BLaER1 (cell line): Measurements from ENCODE around the gene GATA3.

ENCODE experiments used
- H3K27ac ChIP-seq: shearing (Covaris generic); formaldehyde crosslinking; 2 replicates; pipeline ENCODE4 v1.8.1; 2022
- H3K27me3 ChIP-seq: shearing (Covaris generic); formaldehyde crosslinking; 2 replicates; pipeline ENCODE4 v1.8.1; 2022
- H3K36me3 ChIP-seq: shearing (Covaris generic); formaldehyde crosslinking; 2 replicates; pipeline ENCODE4 v1.8.1; 2022
- H3K4me1 ChIP-seq: shearing (Covaris generic); formaldehyde crosslinking; 2 replicates; pipeline ENCODE4 v1.8.1; 2022
- H3K4me2 ChIP-seq: shearing (Covaris generic); formaldehyde crosslinking; 2 replicates; pipeline ENCODE4 v1.8.1; 2022
- H3K4me3 ChIP-seq: shearing (Covaris generic); formaldehyde crosslinking; 2 replicates; pipeline ENCODE4 v1.8.1; 2022
- H3K9ac ChIP-seq: shearing (Covaris generic); formaldehyde crosslinking; 2 replicates; pipeline ENCODE4 v1.8.1; 2022
- H3K9me3 ChIP-seq: shearing (Covaris generic); formaldehyde crosslinking; 2 replicates; pipeline ENCODE4 v1.8.1; 2022
- H4K20me1 ChIP-seq: shearing (Covaris generic); formaldehyde crosslinking; 2 replicates; pipeline ENCODE4 v1.8.1; 2022
- Cebpa-rat ChIP-seq: shearing (Covaris generic); IDR thresholded peaks from 2 replicates; pipeline ENCODE4 v1.8.1; 2022

The GATA3 gene

DNA sequence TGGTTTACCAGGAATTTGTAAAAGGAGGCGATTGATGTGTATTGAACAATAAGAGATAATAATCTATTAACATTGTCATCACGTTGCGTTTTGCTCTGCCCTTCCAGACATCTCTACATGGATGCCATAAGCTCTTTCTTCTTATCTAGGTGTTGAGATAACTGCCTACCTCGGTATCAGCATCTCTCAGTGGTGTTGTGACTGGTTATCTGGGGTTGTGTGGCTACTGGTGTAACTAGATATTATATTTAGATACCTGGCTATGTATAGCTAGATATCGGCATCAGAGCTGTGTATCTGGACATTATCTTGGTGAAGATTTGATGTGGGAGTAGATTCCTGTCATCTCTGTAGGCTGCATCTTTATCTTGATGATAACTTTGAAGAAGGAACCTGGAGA lies 17.2 kb downstream of the GATA3 start:
- Histone ChIP-seq H3K36me3 (no peaks in the 10 kb centered on the region), H3K27me3 (no peaks in the 10 kb centered on the region), H3K4me3 (no peak overlapping the region), H3K9ac (no peak overlapping the region), H3K4me1 (peaks cover 9% of the 10 kb centered on the region), H3K27ac (no peak overlapping the region), H3K4me2 (no peak overlapping the region), H3K9me3 (no peaks in the 10 kb centered on the region), H4K20me1 (no peaks in the 10 kb centered on the region)
- no peak for TF ChIP-seq Cebpa-rat

- no peak for TF ChIP-seq Cebpa-rat
- Histone ChIP-seq H3K4me2 (peak overlapping the region; percentile 36), H3K4me3 (no peak overlapping the region), H4K20me1 (no peaks in the 10 kb centered on the region), H3K4me1 (peaks cover 9% of the 10 kb centered on the region), H3K9me3 (no peaks in the 10 kb centered on the region), H3K36me3 (no peaks in the 10 kb centered on the region), H3K9ac (no peak overlapping the region), H3K27me3 (no peaks in the 10 kb centered on the region), H3K27ac (no peak overlapping the region)
Measured at GRCh38 chr10:8072211-8072610, 17.7 kb downstream of the GATA3 start.

- Histone ChIP-seq H3K4me1 (peaks cover 9% of the 10 kb centered on the region), H3K9ac (no peak overlapping the region), H3K9me3 (no peaks in the 10 kb centered on the region), H4K20me1 (no peaks in the 10 kb centered on the region), H3K27me3 (no peaks in the 10 kb centered on the region), H3K4me2 (no peak overlapping the region), H3K4me3 (no peak overlapping the region), H3K36me3 (no peaks in the 10 kb centered on the region), H3K27ac (no peak overlapping the region)
- TF ChIP-seq Cebpa-rat: no peak
Measured at GRCh38 chr10:8073691-8074416, 19.4 kb downstream of the GATA3 start.

DNA sequence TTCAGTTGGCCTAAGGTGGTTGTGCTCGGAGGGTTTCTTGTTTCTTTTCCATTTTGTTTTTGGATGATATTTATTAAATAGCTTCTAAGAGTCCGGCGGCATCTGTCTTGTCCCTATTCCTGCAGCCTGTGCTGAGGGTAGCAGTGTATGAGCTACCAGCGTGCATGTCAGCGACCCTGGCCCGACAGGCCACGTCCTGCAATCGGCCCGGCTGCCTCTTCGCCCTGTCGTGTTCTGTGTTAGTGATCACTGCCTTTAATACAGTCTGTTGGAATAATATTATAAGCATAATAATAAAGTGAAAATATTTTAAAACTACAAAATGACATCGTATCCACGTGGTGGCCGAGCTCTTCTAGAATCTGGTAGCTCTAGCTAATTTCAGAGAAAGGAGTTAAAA lies 20.4 kb downstream of the GATA3 start:
- Histone ChIP-seq H3K27ac (no peak overlapping the region), H3K9ac (no peak overlapping the region), H3K4me1 (peaks cover 9% of the 10 kb centered on the region), H3K27me3 (no peaks in the 10 kb centered on the region), H3K9me3 (no peaks in the 10 kb centered on the region), H3K36me3 (no peaks in the 10 kb centered on the region), H3K4me2 (no peak overlapping the region), H3K4me3 (no peak overlapping the region), H4K20me1 (no peaks in the 10 kb centered on the region)
- no peak for TF ChIP-seq Cebpa-rat

DNA sequence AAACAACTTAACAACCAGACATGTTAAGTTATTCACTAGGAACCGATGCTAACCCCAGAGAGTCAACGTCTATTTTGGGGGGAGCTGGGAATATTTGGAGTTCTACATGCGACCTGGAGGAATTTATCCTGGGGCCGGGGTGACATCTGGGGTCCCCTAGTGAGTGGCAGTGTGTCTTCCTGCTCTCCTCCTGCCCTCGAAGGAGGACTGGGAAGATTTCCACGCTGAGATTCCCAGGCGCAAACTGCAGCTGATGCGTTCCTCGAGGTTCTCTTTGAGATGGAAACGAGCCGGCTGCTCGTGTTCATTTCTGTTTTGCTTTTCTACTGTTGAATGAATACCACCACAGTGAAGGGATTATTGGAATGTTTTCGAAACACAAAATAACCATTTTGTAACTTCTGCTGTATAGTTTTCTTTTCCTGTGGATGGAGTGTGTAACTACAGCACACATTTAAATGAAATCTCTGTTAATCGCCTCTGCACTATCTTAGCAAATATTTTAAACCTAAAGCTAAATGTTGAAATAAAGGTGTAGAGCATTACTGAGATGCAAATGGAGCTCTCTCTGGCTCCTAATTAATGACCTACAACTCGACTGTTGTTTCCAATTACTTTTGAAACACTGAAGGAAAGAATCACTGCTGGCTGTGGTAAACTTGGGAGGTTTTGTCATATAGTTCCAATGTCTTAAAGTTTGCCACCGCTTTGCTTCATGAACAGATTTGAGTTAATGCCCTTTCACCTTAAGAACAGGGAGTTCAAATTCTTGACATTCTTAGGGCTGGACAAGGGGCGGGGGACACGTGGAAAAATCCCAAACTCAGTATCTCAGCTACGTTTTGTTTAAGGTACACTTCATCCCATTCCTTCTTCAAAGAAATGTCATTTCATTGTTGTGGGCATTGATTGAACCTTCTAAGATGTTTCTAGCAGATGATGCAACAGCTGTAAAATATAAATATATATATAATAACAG lies 21.1 kb downstream of the GATA3 start:
- Histone ChIP-seq H3K27ac (no peak overlapping the region), H4K20me1 (no peaks in the 10 kb centered on the region), H3K4me1 (peaks cover 9% of the 10 kb centered on the region), H3K9ac (no peak overlapping the region), H3K27me3 (no peaks in the 10 kb centered on the region), H3K4me3 (no peak overlapping the region), H3K36me3 (no peaks in the 10 kb centered on the region), H3K4me2 (no peak overlapping the region), H3K9me3 (no peaks in the 10 kb centered on the region)
- no peak for TF ChIP-seq Cebpa-rat

GRCh38 chr10:8076933-8077332 lies 22.4 kb downstream of the GATA3 start:
- no peaks in the 10 kb centered on the region for H3K9me3 ChIP-seq
- no peak overlapping the region for H3K27ac ChIP-seq
- TF ChIP-seq Cebpa-rat: no peak

DNA sequence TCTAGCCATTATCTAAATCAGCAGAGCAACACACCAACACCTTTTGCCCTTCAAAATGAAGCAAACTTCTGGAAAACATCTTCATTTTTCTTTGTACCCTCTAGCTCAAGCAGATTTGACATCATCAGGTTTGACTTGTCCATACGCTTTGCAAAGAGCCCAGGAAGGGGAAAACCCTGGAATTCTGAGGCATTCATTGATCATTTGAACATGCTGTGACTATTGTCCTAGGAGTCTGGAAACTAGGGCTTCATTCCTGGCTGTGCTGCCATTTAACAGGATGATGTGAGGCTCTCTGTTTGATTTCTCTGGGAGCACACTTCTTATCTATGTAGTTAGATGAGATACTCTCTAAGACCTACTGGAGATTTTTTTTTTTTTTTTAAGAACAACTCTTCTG lies 23.5 kb downstream of the GATA3 start:
- no peak overlapping the region for H3K27ac ChIP-seq
- H3K9ac ChIP-seq: no peak overlapping the region
- no peak for TF ChIP-seq Cebpa-rat
- H3K4me2 ChIP-seq: no peak overlapping the region
- no peaks in the 10 kb centered on the region for H3K27me3 ChIP-seq
- no peaks in the 10 kb centered on the region for H3K4me1 ChIP-seq
- H3K36me3 ChIP-seq: no peaks in the 10 kb centered on the region
- no peak overlapping the region for H3K4me3 ChIP-seq
- H3K9me3 ChIP-seq: no peaks in the 10 kb centered on the region
- H4K20me1 ChIP-seq: no peaks in the 10 kb centered on the region

More at GRCh38 chr10:8076933-8077332, 22.4 kb downstream of the GATA3 start:
- H3K4me2 ChIP-seq: no peak overlapping the region
- H3K4me1 ChIP-seq: peaks cover 9% of the 10 kb centered on the region
- no peaks in the 10 kb centered on the region for H3K27me3 ChIP-seq
- no peak overlapping the region for H3K9ac ChIP-seq
- no peaks in the 10 kb centered on the region for H4K20me1 ChIP-seq
- H3K4me3 ChIP-seq: no peak overlapping the region
- no peaks in the 10 kb centered on the region for H3K36me3 ChIP-seq

GRCh38 chr10:8079126-8079525 lies 24.6 kb downstream of the GATA3 start:
- Histone ChIP-seq H3K27me3 (no peaks in the 10 kb centered on the region), H3K4me1 (no peaks in the 10 kb centered on the region), H4K20me1 (no peaks in the 10 kb centered on the region), H3K4me3 (no peak overlapping the region), H3K4me2 (no peak overlapping the region), H3K9me3 (no peaks in the 10 kb centered on the region), H3K36me3 (no peaks in the 10 kb centered on the region), H3K27ac (no peak overlapping the region), H3K9ac (no peak overlapping the region)
- TF ChIP-seq Cebpa-rat: no peak

- Histone ChIP-seq H3K27me3 (no peaks in the 10 kb centered on the region), H3K4me2 (no peak overlapping the region), H3K36me3 (no peaks in the 10 kb centered on the region), H3K9ac (no peak overlapping the region), H3K4me3 (no peak overlapping the region), H3K4me1 (no peaks in the 10 kb centered on the region), H4K20me1 (no peaks in the 10 kb centered on the region), H3K27ac (no peak overlapping the region), H3K9me3 (no peaks in the 10 kb centered on the region)
- TF ChIP-seq Cebpa-rat: no peak
Measured at GRCh38 chr10:8084799-8085198, 30.3 kb downstream of the GATA3 start.

- TF ChIP-seq Cebpa-rat: no peak
- H3K36me3 ChIP-seq: no peaks in the 10 kb centered on the region
- H3K9ac ChIP-seq: no peak overlapping the region
- H3K4me2 ChIP-seq: no peak overlapping the region
- H3K9me3 ChIP-seq: no peaks in the 10 kb centered on the region
- no peak overlapping the region for H3K27ac ChIP-seq
- H4K20me1 ChIP-seq: no peaks in the 10 kb centered on the region
- H3K27me3 ChIP-seq: no peaks in the 10 kb centered on the region
- no peak overlapping the region for H3K4me3 ChIP-seq
- H3K4me1 ChIP-seq: no peaks in the 10 kb centered on the region
Measured at GRCh38 chr10:8085251-8085650, 30.8 kb downstream of the GATA3 start.
